KMS-11 (cell line): ENCODE results near the gene RIMKLA.

Experiments used
- H2AFZ ChIP-seq: fragments of 200-600 bp; sonication (generic); 2 replicates; pipeline ENCODE4 v1.6.1; 2016; ENCODE audit warnings: antibody characterized with exemption, mixed run types, low read depth
- H3K27ac ChIP-seq: fragments of 200-600 bp; sonication (generic); 2 replicates; pipeline ENCODE4 v1.6.1; 2016; ENCODE audit warnings: mild to moderate bottlenecking, mixed run types
- H3K27me3 ChIP-seq: fragments of 200-600 bp; sonication (generic); 2 replicates; pipeline ENCODE4 v1.6.1; 2017; ENCODE audit warnings: mild to moderate bottlenecking, low read depth, mixed run types, moderate library complexity; ENCODE audit not compliant: insufficient read depth
- H3K36me3 ChIP-seq: fragments of 200-600 bp; sonication (generic); 2 replicates; pipeline ENCODE4 v1.6.1; 2017; ENCODE audit warnings: mild to moderate bottlenecking, mixed run types; ENCODE audit not compliant: insufficient read depth
- H3K4me1 ChIP-seq: fragments of 200-600 bp; sonication (generic); 2 replicates; pipeline ENCODE4 v1.6.1; 2016; ENCODE audit warnings: mild to moderate bottlenecking, low read depth, mixed run types; ENCODE audit not compliant: poor library complexity, severe bottlenecking
- H3K4me2 ChIP-seq: fragments of 200-600 bp; sonication (generic); 2 replicates; pipeline ENCODE4 v1.7.0; 2016; ENCODE audit warnings: mild to moderate bottlenecking, mixed run types
- H3K4me3 ChIP-seq: fragments of 200-600 bp; sonication (generic); IDR thresholded peaks from 2 replicates; pipeline ENCODE4 v1.6.1; 2017; ENCODE audit warnings: low read depth, low read length, mixed read lengths; ENCODE audit not compliant: insufficient read depth
- H3K79me2 ChIP-seq: fragments of 200-600 bp; sonication (generic); 2 replicates; pipeline ENCODE4 v1.6.1; 2016; ENCODE audit warnings: low read depth, mixed run types; ENCODE audit not compliant: insufficient read depth
- H3K9ac ChIP-seq: fragments of 200-600 bp; sonication (generic); 2 replicates; pipeline ENCODE4 v1.6.1; 2016; ENCODE audit warnings: mild to moderate bottlenecking, mixed run types
- H4K20me1 ChIP-seq: fragments of 200-600 bp; sonication (generic); 2 replicates; pipeline ENCODE4 v1.6.1; 2016; ENCODE audit warnings: mild to moderate bottlenecking, mixed run types; ENCODE audit not compliant: insufficient read depth
- CTCF ChIP-seq: fragments of 200-600 bp; sonication (generic); conservative IDR thresholded peaks from 2 replicates; pipeline ENCODE4 v1.6.1; 2017; ENCODE audit warnings: low read depth, mild to moderate bottlenecking, antibody characterized with exemption, low read length, moderate library complexity, mixed read lengths

RIMKLA gene

GRCh38 chr1:42368096-42368795 lies 12.3 kb upstream of the RIMKLA start:
- H3K4me2 ChIP-seq, result no peak overlapping the region
- H2AFZ ChIP-seq, result no peak overlapping the region
- no peaks in the 10 kb centered on the region for H4K20me1 ChIP-seq

GRCh38 chr1:42369471-42369870 lies 11.1 kb upstream of the RIMKLA start:
- no peak overlapping the region for H3K27ac ChIP-seq
- no peak overlapping the region for H3K4me3 ChIP-seq
- no peak overlapping the region for H3K4me2 ChIP-seq
- H3K36me3 ChIP-seq, result no peaks in the 10 kb centered on the region
- no peak overlapping the region for H2AFZ ChIP-seq
- H4K20me1 ChIP-seq, result no peaks in the 10 kb centered on the region
- H3K4me1 ChIP-seq, result no peaks in the 10 kb centered on the region
- H3K9ac ChIP-seq, result no peak overlapping the region
- no peaks in the 10 kb centered on the region for H3K79me2 ChIP-seq
- no peak for TF ChIP-seq CTCF
- no peaks in the 10 kb centered on the region for H3K27me3 ChIP-seq

More at GRCh38 chr1:42368096-42368795, 12.3 kb upstream of the RIMKLA start:
- H3K79me2 ChIP-seq, result no peaks in the 10 kb centered on the region
- no peaks in the 10 kb centered on the region for H3K36me3 ChIP-seq
- no peaks in the 10 kb centered on the region for H3K4me1 ChIP-seq
- no peak for TF ChIP-seq CTCF
- H3K27me3 ChIP-seq, result no peaks in the 10 kb centered on the region
- no peak overlapping the region for H3K4me3 ChIP-seq
- no peak overlapping the region for H3K27ac ChIP-seq
- no peak overlapping the region for H3K9ac ChIP-seq

- H3K4me3 ChIP-seq, result no peak overlapping the region
- H2AFZ ChIP-seq, result no peak overlapping the region
- no peak overlapping the region for H3K4me2 ChIP-seq
- H3K9ac ChIP-seq, result no peak overlapping the region
- no peaks in the 10 kb centered on the region for H3K36me3 ChIP-seq
- no peaks in the 10 kb centered on the region for H3K27me3 ChIP-seq
- TF ChIP-seq CTCF, result no peak
- no peak overlapping the region for H3K27ac ChIP-seq
- H4K20me1 ChIP-seq, result no peaks in the 10 kb centered on the region
- H3K4me1 ChIP-seq, result no peaks in the 10 kb centered on the region
- no peaks in the 10 kb centered on the region for H3K79me2 ChIP-seq
Measured at GRCh38 chr1:42370876-42371549, 9.6 kb upstream of the RIMKLA start.

- H3K36me3 ChIP-seq, result no peaks in the 10 kb centered on the region
- no peak overlapping the region for H2AFZ ChIP-seq
- no peak overlapping the region for H3K4me3 ChIP-seq
- H3K4me2 ChIP-seq, result no peak overlapping the region
- no peak overlapping the region for H3K27ac ChIP-seq
- H3K9ac ChIP-seq, result no peak overlapping the region
- H3K79me2 ChIP-seq, result no peaks in the 10 kb centered on the region
- no peaks in the 10 kb centered on the region for H4K20me1 ChIP-seq
- H3K27me3 ChIP-seq, result no peaks in the 10 kb centered on the region
- no peak for TF ChIP-seq CTCF
- H3K4me1 ChIP-seq, result no peaks in the 10 kb centered on the region
Measured at GRCh38 chr1:42372796-42373195, 7.8 kb upstream of the RIMKLA start.
